ENCODE data around the gene PRDM1. TPM values are rescaled to one million over a fixed set of nuclear protein-coding genes. Genes with fewer than 3 reads are reported as not detected.
A peak's percentile ranks its signal among the peaks of the same experiment; 100 is the strongest.

The PRDM1 gene
- total RNA-seq, 1 donor from 2014 or later, result 0.87 TPM

DNA sequence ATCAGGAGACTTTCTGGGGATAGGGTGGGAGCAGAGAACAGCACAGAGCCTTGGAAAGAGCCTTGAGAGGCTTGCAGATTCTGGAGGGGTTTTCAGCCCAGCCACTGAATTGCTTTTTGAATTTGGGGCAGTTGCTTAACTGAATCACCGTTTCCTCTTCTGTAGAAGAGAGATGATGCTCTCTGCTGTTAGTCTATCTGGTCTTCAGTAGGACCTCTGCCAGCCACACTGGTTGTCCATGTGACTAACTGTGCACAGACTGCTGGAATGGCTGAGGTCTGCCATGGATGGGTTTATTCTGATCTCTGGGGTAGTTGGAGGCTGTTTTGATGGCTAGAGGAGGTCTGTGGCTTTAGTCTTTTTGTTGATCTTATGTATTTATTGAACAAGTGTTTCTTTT, 21.4 kb upstream of the PRDM1 start:
- no peak for DNase-seq (ENCODE audit: missing footprints)
- ATAC-seq, result no peak
- intact Hi-C loops (cut with DNase I), result no loop called here

DNA sequence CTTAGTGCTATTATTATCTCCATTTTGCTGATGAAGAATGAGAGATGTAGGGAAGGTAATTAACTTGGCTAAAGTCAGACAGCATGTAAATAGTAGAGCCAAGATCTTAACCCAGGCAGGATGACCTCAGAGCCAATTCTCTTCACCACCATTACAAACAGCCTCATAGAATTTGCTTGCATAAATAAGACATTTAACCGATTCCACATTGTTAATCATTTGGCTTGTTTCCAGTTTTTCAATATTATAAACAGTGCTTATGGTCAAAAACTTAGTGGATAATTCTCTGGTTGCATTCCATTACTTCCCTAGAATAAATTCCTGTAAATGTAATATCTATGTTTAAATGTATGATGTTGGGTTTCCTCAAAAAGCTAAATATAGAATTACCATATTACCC, 19.1 kb upstream of the PRDM1 start:
- intact Hi-C loops (cut with DNase I), result no loop called here

DNA sequence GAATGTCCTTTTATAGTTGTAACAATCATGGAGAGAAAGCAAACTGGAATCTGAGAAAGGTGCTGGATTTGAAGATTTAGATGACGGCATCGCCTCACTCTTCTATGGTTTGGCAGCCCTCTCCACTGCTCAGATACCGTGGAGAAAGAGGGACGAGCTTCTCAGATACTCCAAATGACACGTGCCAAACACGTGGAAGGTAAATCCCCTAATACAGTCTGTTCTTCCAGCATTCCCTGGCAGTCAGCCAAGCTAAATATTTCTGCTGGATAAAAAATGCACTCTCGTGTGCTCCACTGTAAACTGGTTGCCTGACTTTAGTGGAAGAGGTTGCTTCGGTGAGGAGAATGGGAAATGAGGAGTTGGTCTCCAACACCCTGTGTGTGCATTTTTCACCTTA, 16.7 kb upstream of the PRDM1 start:
- no peak for DNase-seq (ENCODE audit: missing footprints)
- intact Hi-C loops (cut with DNase I), result no loop called here
- peak; percentile 23 for ATAC-seq

More for the DNA sequence above, 19.1 kb upstream of the PRDM1 start:
- no peak for ATAC-seq
- DNase-seq (ENCODE audit: missing footprints), result no peak

DNA sequence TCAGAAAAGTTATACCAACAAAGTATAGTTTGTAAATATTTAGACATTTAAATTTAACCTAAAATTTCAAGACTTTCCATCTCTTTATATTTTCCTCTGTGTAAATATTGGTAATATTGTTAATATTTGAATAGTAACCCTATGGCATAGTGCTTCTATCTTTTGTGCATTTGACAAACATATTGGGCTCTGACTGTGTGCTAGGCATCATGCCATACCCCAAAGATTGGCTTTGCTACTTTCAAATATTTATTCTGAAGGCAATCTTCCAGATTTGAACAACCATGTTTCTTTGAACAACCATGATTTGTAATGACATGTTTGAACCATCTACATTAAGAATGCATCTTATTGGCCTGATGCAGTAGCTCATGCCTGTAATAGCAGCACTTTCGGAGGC, 15.5 kb upstream of the PRDM1 start:
- no peak for ATAC-seq
- no peak for DNase-seq (ENCODE audit: missing footprints)
- intact Hi-C loops (cut with DNase I), result no loop called here

DNA sequence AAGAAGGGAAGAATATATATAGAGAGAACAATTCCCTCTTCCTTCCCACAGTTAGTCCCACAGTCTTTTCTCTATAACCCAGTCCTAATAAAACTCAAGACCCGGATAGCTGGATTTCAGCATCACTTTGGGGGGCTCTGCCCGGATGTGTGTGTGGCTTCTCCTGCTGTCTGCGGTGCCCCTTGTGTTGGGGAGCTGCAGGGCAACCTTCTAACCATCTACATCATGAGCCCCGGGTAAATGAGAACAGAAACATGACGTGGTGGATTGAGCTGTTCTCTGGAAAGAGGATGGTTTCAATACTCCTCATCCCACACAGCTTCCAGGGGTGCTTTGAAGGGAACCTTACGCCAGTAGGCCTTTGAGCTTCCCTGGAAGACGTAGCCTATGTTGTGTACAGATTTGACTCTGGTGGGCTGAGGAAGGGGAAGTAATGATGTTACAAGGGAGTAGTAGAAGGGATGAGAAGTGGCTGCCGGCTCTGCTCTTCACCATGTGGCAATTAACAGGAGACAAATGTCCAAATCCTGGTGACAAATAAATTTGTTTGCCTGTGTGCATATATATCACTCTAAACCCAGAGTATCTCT, 13.5 kb upstream of the PRDM1 start:
- DNase-seq (ENCODE audit: missing footprints), result no peak
- ATAC-seq, result no peak
- intact Hi-C loops (cut with DNase I), result no loop called here

DNA sequence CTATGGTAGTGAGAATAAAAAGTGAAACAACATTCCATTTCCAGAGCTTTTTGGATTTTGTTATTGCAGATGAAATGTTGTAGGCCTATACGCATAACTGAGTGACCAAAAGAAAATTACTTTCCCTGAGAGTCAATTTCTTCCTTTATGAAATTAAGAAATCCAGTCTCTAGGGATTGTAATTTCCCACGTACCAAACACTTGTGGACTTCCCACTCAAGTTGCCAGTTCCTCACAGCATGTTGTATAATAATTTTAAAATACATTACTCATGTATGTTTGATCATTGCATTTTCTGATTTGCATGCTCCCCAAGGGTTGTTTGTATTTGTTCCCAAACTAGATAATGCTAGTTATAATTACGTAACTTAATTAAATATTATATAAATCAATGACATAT, 12.0 kb upstream of the PRDM1 start:
- DNase-seq (ENCODE audit: missing footprints) (no peak), ATAC-seq (no peak)
- intact Hi-C loops (cut with DNase I), result no loop called here

DNA sequence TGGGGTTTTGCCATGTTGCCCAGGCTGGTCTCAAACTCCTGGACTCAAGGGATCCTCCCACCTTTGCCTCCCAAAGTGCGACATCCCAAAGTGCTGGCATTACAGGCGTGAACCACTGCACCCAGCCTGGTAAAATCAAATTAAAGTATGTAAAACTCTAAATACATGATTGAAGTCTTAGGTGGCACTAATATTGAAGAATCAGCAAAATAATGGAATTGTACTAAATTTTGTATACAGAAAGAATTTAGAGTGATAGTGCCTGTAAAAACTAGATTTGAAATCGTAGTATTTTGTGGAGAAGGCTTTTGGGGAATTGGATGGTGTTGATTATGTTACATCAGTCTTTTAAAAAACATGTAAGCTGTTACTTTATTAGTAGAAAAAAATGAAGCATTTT, 10.0 kb upstream of the PRDM1 start:
- no peak for ATAC-seq
- intact Hi-C loops (cut with DNase I), result no loop called here
- no peak for DNase-seq (ENCODE audit: missing footprints)

DNA sequence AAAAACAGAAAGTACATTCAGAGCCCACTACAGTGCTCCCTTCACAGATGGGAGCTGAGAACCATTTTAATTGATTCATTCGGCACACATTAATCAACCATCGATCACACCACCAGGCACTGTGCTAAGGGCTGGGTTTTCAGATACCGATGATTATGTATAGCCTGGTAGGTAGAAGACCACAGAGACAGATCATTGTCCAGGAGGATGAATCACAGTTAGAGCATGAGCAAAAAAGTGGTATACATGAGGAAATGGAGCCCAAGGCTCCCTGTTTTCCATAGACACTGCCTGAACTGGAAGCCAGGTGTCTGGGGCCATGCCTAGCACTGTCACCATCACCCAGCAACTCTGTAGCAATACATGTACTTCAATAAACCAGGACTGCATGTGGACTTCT, 9.0 kb upstream of the PRDM1 start:
- intact Hi-C loops (cut with DNase I), result no loop called here
- DNase-seq (ENCODE audit: missing footprints) (no peak), ATAC-seq (no peak)

DNA sequence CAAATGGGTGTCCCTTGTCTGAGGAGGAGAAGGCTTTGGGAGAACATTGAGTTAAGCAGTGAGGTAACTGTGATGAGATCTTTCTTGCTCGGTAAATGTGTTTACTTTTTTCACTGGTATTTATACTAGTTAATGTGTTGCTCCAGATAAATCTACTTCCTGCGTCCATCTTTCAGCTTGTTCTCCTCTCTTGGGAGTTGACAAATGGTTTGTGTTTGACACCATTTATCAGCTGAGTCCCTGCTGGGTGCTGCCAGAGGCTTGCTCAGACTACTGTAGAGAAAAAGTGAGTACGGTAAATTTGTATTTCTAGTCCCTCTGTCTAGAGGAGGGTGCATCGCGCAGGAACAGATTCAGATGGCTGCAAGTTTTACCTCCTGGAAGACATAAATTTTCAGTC, 8.3 kb upstream of the PRDM1 start:
- intact Hi-C loops (cut with DNase I), result no loop called here
- ATAC-seq, result no peak

DNA sequence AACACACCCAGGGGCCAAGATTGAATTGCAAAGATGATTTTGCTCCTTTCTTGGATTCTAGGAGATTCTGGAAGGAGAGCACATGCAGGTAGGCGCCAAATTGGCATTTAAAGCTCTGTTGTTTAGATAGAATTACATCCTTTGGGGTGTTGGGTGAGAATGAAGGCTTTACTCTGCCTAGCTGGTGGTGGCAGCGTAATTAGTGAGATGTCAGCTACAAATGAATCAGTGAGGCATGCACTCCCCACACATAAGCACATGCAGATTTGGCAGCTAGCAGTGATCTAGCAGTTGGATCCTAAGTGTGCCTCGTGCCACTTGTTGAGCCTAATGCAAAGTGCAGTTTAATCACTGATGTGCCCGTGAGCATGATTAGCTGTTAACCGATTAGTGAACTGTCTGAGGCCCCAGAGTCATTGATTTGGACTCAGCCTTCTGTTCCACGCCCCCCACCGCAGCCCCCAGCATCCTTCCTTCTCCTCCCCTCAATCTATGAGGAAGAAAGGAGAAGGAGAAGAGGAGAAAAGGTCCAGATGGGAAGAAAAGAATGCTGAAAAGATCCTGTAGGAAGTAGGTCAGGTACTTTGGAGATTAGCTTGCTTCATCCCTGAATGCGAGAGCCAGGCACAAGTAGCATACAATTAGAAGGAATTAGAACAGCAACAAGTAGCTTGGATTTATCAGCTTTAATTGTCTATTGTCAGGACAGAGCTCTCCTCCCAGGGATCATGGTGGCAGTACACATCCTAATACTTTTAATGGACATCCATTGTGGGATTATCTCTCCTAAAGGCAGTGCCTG, 6.0 kb upstream of the PRDM1 start:
- DNase-seq (ENCODE audit: missing footprints), result no peak
- intact Hi-C loops (cut with DNase I), result loop anchor here (10.0 kb wide), 1 partner anchor 345 kb away; no protein-coding TSS in a partner anchor
- ATAC-seq, result no peak

More for the DNA sequence above, 8.3 kb upstream of the PRDM1 start:
- DNase-seq (ENCODE audit: missing footprints), result no peak

DNA sequence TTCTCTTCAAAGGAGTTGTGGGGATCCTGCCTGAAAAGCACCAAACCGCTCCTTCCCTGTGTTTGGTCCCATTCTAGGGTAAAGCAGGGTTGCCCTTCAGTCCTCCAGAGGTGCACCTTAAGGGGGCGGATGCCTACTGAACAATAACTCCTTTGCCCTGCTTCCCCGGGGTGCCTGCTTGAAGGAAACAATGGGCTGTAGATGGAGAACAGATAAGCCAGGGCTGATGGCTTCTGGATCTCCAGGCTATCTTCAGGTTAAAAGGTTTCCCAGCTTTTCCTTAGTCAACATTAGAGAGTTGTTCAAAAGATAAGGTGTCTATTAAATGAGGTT, 5.4 kb upstream of the PRDM1 start:
- ATAC-seq, result no peak
- DNase-seq (ENCODE audit: missing footprints), result no peak
- intact Hi-C loops (cut with DNase I), result loop anchor here (10.0 kb wide), 1 partner anchor 346 kb away; no protein-coding TSS in a partner anchor

DNA sequence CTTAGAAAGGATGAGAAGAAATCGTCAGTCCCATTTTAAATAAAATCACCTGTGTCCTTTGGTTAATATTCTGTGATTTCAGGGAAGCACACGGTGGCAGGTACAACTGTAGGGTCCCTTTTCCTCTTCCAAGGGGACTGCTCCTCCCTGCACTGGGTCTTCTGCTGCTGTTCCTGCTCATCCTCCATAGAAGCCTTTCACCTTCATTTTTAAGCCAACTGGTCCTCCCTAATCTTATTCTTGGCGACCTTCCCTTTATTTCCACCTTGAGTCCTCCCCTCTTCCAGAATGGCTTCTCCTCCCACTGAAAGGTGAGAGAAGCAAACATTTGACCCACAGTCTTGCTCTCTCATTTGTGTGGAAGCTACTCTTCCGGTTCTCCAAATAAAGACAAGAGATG, 4.4 kb upstream of the PRDM1 start:
- ATAC-seq (no peak), DNase-seq (ENCODE audit: missing footprints) (no peak)
- intact Hi-C loops (cut with DNase I), result loop anchor here (10.0 kb wide), 1 partner anchor 347 kb away; no protein-coding TSS in a partner anchor

DNA sequence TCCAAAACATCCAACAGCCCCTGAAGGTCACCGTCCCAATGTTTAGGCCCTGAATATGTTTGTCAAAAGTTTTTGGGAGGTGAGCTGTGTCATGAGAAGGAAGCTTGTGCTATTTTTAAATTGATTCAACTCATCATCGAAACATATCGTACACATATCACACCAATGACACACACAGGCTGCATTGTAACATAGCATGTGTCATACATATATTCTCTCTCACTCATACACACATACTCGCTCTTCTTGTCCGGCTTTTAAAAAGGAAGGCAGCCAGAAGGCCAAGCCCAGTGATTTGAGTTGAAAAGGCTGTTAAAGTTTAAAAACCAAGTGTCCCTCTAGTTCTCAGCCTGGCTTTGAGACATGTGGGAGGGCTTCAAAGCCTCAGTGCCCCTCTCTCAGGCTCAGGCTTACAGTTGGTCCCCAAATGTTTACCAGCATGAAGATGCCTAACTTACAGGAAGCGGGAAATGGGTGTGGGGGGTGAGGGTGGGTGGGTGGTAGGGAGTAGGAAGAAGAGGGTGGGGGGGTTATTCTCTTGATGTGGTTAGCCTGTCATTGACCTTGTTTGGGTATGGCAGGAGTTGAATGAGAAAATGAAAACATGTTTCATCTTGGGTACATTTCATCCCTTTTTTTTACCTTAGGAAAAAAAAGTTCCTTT, 3.3 kb upstream of the PRDM1 start:
- intact Hi-C loops (cut with DNase I), result loop anchor here (10.0 kb wide), 1 partner anchor 348 kb away; no protein-coding TSS in a partner anchor

DNA sequence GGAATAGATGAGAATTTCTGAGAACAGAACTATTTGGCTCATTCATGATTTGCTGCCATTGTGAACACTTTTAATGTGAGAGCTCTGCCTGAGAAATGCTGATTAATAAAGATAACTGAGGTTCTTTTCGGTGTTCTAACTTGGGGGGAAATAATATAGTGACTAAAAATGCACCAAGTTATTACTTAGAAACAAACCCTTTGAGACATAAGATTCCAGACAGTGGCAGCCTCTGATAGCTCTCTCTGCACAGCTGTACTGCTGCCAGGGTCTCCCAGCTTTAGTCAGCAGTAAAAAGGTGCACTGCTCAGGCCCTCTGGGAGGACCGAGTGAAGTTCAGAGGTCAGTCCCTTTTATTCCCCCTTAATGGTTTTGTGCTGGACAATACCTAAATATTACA, 2.5 kb upstream of the PRDM1 start:
- DNase-seq (ENCODE audit: missing footprints) (no peak), ATAC-seq (no peak)
- intact Hi-C loops (cut with DNase I), result loop anchor here (10.0 kb wide), 1 partner anchor 349 kb away; no protein-coding TSS in a partner anchor

More for the DNA sequence above, 3.3 kb upstream of the PRDM1 start:
- no peak for DNase-seq (ENCODE audit: missing footprints)
- no peak for ATAC-seq

DNA sequence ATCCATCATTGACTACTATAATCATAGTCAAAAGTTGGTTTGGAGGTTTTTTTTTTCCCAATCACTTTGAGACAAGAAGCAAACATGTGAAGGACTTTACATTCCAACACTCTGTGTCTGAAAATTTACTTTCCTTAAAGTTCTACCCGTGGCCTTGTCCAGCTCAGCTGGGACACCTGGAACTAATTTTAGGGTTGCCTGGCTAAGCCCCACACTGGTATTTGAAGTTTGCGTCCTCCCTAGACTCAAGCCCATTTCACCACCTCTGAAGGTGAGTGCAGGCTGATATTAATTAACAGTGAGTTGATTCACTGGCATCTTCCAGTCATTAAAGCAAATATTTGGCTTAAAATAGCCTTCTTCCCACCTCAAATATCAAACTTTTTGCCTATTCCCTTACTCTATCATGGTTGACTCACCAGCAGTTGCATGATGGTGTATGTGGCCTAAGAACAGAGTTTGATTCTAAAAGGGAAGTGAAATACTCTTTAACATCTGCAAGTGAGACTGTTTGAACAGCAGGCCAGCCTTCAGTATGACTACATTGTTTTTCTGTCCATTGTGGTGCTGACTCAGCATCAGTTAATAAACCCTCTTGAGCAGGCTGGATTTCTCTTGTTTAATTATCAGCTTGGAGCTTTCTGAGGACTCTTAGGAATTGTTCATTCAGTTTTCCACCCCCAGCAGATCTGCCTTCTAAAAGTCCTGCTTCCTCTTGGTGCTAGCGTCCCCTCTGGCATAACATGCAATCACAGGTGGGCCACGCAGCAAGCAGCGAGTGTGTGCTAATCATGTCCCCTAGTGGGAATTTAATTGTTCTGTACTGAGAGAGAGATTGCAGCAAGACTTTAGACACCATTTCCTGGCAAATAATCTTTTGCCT, 1.8 kb upstream of the PRDM1 start:
- intact Hi-C loops (cut with DNase I), result loop anchor here (10.0 kb wide), 1 partner anchor 350 kb away; no protein-coding TSS in a partner anchor
- no peak for ATAC-seq
- no peak for DNase-seq (ENCODE audit: missing footprints)

DNA sequence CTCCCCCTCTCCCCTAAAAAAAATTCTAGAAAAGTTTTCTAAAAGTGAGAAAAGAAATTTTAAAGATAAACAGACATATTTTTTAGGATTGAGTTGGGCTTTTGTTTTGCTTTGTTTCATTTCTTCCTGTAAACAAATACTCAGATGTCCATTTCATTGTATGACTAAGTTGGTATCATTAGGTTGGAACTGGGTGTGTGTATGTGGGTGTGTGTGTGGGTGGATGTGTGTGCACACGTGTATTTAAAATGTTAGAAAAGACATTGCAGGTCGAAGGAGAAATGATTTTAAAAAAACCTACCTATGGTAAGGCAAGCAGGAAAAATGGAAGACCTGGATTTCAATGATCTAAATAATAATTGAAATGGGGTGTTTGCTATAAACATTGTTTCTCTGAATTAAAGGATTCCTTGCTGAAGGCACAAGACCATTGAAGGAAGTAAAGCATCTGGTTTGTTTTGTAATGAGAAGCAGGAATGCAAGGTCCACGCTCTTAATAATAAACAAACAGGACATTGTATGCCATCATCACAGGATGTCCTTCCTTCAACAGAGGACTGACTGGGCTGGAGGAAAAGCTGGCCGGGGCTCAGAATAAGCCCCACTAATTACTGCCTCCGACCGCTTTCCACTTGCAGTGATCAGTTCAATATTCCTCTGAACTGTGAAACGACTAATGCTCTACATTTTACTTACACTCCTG, 996 bp upstream of the PRDM1 start:
- intact Hi-C loops (cut with DNase I), result loop anchor here (5.0 to 10.0 kb wide), 2 partner anchors 93 to 350 kb away; no protein-coding TSS in a partner anchor
- ATAC-seq (no peak), DNase-seq (ENCODE audit: missing footprints) (no peak)

DNA sequence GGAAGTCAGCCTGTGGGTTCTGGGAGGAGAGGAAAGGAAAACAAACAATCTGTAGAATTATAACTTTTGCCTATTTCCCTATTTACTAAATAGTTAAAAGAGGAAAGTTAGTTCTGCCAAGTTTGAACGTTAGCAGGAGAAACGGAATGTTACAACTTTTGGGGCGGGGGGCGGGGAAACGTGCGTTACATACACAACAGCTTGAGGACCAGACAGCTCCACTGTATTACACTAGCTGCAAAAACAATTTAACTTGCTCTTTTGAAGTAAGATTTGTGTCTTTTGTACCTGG, 498 bp upstream of the PRDM1 start:
- ATAC-seq (no peak), DNase-seq (ENCODE audit: missing footprints) (no peak)
- intact Hi-C loops (cut with DNase I), result loop anchor here (5.0 to 10.0 kb wide), 2 partner anchors 93 to 351 kb away; no protein-coding TSS in a partner anchor

DNA sequence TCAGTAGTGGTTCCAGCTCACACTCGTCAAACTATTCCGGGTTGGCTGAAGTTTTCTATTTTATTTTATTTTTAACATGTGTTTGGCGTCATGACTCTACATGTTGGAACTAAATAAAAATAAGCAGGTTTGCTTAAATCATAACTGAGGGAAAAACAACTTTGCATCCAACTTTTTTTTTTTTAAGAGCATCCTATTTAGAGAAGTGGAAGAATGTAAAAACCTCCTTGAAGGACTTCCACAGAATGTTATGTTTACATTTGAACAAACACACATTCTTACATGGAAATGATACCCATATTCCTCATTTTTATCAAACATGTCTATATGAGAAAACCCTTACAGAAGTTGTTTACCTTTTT, 659 bp downstream of the PRDM1 start:
- ATAC-seq, result no peak
- DNase-seq (ENCODE audit: missing footprints), result no peak
- intact Hi-C loops (cut with DNase I), result loop anchor here (5.0 to 10.0 kb wide), 2 partner anchors 94 to 352 kb away; no protein-coding TSS in a partner anchor

Data from Right ventricle myocardium inferior (tissue), 1 donor.